GM12892 (cell line): ENCODE results near the gene SUMO2.

Source experiments
- POLR2A ChIP-seq: IDR thresholded peaks from 2 replicates; pipeline ENCODE4 v1.6.1; 2011; ENCODE audit warnings: low read depth, low read length, control low read depth
- POLR2AphosphoS5 ChIP-seq: IDR thresholded peaks from 2 replicates; pipeline ENCODE4 v1.6.1; 2011; ENCODE audit warnings: low read depth, low read length, control low read depth

- TF ChIP-seq POLR2A = no peak
- TF ChIP-seq POLR2AphosphoS5 = no peak
These were observed 25.0 kb upstream of the SUMO2 start for GRCh38 chr17:75207760-75208159.
